Omental fat pad (tissue), 4 donors: Measurements from ENCODE around the gene CELF2. TPM values are rescaled to one million over a fixed set of nuclear protein-coding genes. Genes with fewer than 3 reads are reported as not detected.

Experiments
- ATAC-seq: fragments of 150-250 bp; one replicate; pipeline ENCODE4 v1.9.1; 2016; ENCODE audit warnings: mild to moderate bottlenecking, moderate library complexity; ENCODE audit not compliant: low FRiP score
- DNase-seq: peaks from one replicate; pipeline ENCODE4 v3.0.0-alpha.2; 2019; ENCODE audit warnings: low spot score
- CTCF ChIP-seq, 3 donors: fragments of 450-650 bp; IDR thresholded peaks; one replicate each; pipeline ENCODE4 v1.5.1; 2016 to 2017; ENCODE audit warnings: antibody characterized with exemption in 3 of 3, mild to moderate bottlenecking in 3 of 3, moderate library complexity in 2 of 3
- total RNA-seq, 4 donors: library from RNA; depleted of rRNA; stranded (reverse); fragments of >200 nt; gene quantifications; one replicate each; pipeline ENCODE4 v1.1.0, GENCODE V29; 2016

Gene CELF2
- total RNA-seq, 4 donors from 2014 or later: 81.7 to 116 (median 104) TPM

GRCh38 chr10:11154849-11155498 is 137.3 kb downstream of the CELF2 start:
- ATAC-seq (no peak), DNase-seq (no peak)
- no peak for TF ChIP-seq CTCF (IDR thresholded peaks at IDR 0.05)

GRCh38 chr10:11156480-11156879 is 138.8 kb downstream of the CELF2 start:
- TF ChIP-seq CTCF (IDR thresholded peaks at IDR 0.05): no peak
- no peak for DNase-seq

GRCh38 chr10:11157292-11158076 is 139.8 kb downstream of the CELF2 start:
- no peak for DNase-seq
- no peak for ATAC-seq
- no peak for TF ChIP-seq CTCF (IDR thresholded peaks at IDR 0.05)

More at GRCh38 chr10:11156480-11156879, 138.8 kb downstream of the CELF2 start:
- no peak for ATAC-seq

- ATAC-seq: no peak
- no peak for DNase-seq
- no peak for TF ChIP-seq CTCF (IDR thresholded peaks at IDR 0.05)
Measured at GRCh38 chr10:11158080-11158479, 140.4 kb downstream of the CELF2 start.

GRCh38 chr10:11159543-11160215 is 142.0 kb downstream of the CELF2 start:
- no peak for DNase-seq

GRCh38 chr10:11161096-11161495 is 143.4 kb downstream of the CELF2 start:
- no peak for TF ChIP-seq CTCF (IDR thresholded peaks at IDR 0.05)
- ATAC-seq (no peak), DNase-seq (no peak)

More at GRCh38 chr10:11159543-11160215, 142.0 kb downstream of the CELF2 start:
- TF ChIP-seq CTCF (IDR thresholded peaks at IDR 0.05): no peak
- no peak for ATAC-seq
